HepG2 (cell line): Measurements from ENCODE around the gene RNF222. TPM values are rescaled to one million over a fixed set of nuclear protein-coding genes. Genes with fewer than 3 reads are reported as not detected.

Experiments used
- DPF2 ChIP-seq: sonication (generic); formaldehyde crosslinking; IDR thresholded peaks from 2 replicates; pipeline ENCODE4 v1.4.0; 2020; ENCODE audit warnings: mild to moderate bottlenecking, low read depth, missing genetic modification reagents, borderline replicate concordance
- EZH2 ChIP-seq: conservative IDR thresholded peaks from 2 replicates; pipeline ENCODE4 v1.6.1; 2012; ENCODE audit warnings: mild to moderate bottlenecking, low read depth, low read length, moderate library complexity
- KLF11 ChIP-seq: IDR thresholded peaks from 2 replicates; pipeline ENCODE4 v1.6.1; 2016; ENCODE audit warnings: missing compliant biosample characterization
- MAZ ChIP-seq, 2 experiments: sonication (generic) in 1 of 2; formaldehyde crosslinking in 1 of 2; IDR thresholded peaks; 2 replicates each; pipeline versions ENCODE4 v1.5.0 to v1.6.1; 2012 to 2020; ENCODE audit warnings: low read depth in 2 of 2, mild to moderate bottlenecking in 2 of 2, borderline replicate concordance in 1 of 2, improper control_type of control experiment in 1 of 2, low read length in 1 of 2, missing genetic modification reagents in 1 of 2, moderate library complexity in 1 of 2
- NFYB ChIP-seq: sonication (generic); formaldehyde crosslinking; IDR thresholded peaks from 2 replicates; pipeline ENCODE4 v1.4.0; 2020; ENCODE audit warnings: missing genetic modification reagents
- NR2F6 ChIP-seq, 2 experiments: IDR thresholded peaks; 2 replicates each; pipeline ENCODE4 v1.6.1; 2016; ENCODE audit warnings: antibody characterized with exemption in 1 of 2, mild to moderate bottlenecking in 1 of 2
- RAD21 ChIP-seq: fragments of 450-650 bp; formaldehyde crosslinking; IDR thresholded peaks from 2 replicates; pipeline ENCODE4 v1.5.0; 2020; ENCODE audit warnings: mild to moderate bottlenecking
- RXRB ChIP-seq: IDR thresholded peaks from 2 replicates; pipeline ENCODE4 v1.6.1; 2016; ENCODE audit warnings: borderline replicate concordance, missing genetic modification reagents, missing compliant biosample characterization
- SMAD3 ChIP-seq: sonication (generic); formaldehyde crosslinking; IDR thresholded peaks from 2 replicates; pipeline ENCODE4 v1.4.0; 2020; ENCODE audit warnings: missing genetic modification reagents
- SOX6 ChIP-seq, 2 experiments: fragments of 450-650 bp in 1 of 2; sonication (generic) in 1 of 2; formaldehyde crosslinking in 1 of 2; IDR thresholded peaks; 2 replicates each; pipeline versions ENCODE4 v1.4.0 to v1.6.1; 2017 to 2020; ENCODE audit warnings: antibody characterized with exemption in 1 of 2, mild to moderate bottlenecking in 1 of 2, missing genetic modification reagents in 1 of 2
- TCF12 ChIP-seq, 2 experiments: fragments of 450-650 bp in 1 of 2; sonication (generic) in 1 of 2; formaldehyde crosslinking in 1 of 2; IDR thresholded peaks; 2 replicates each; pipeline versions ENCODE4 v1.6.1 to v1.8.0; 2017 to 2022; ENCODE audit warnings: antibody characterized with exemption in 1 of 2, mild to moderate bottlenecking in 1 of 2, missing genetic modification reagents in 1 of 2, moderate library complexity in 1 of 2
- WIZ ChIP-seq: sonication (generic); formaldehyde crosslinking; IDR thresholded peaks from 2 replicates; pipeline ENCODE4 v1.5.1; 2020; ENCODE audit warnings: mild to moderate bottlenecking, missing genetic modification reagents
- YEATS4 ChIP-seq: sonication (generic); formaldehyde crosslinking; IDR thresholded peaks from 2 replicates; pipeline ENCODE4 v1.4.0; 2020; ENCODE audit warnings: missing genetic modification reagents, borderline replicate concordance
- ZKSCAN1 ChIP-seq: fragments of 150-350 bp; IDR thresholded peaks from 2 replicates; pipeline ENCODE4 v1.6.1; 2014; ENCODE audit warnings: low read length
- ZNF17 ChIP-seq: sonication (generic); formaldehyde crosslinking; IDR thresholded peaks from 2 replicates; pipeline ENCODE4 v1.5.0; 2020; ENCODE audit warnings: mild to moderate bottlenecking, missing genetic modification reagents
- ZNF232 ChIP-seq: sonication (generic); formaldehyde crosslinking; IDR thresholded peaks from 2 replicates; pipeline ENCODE4 v1.4.0; 2020; ENCODE audit warnings: missing genetic modification reagents, borderline replicate concordance
- ZNF253 ChIP-seq: sonication (generic); formaldehyde crosslinking; IDR thresholded peaks from 2 replicates; pipeline ENCODE4 v1.8.0; 2022; ENCODE audit warnings: mild to moderate bottlenecking, missing genetic modification reagents, borderline replicate concordance
- ZNF441 ChIP-seq: sonication (generic); formaldehyde crosslinking; IDR thresholded peaks from 2 replicates; pipeline ENCODE4 v1.7.0; 2021; ENCODE audit warnings: missing genetic modification reagents, borderline replicate concordance
- ZNF460 ChIP-seq: sonication (generic); formaldehyde crosslinking; IDR thresholded peaks from 2 replicates; pipeline ENCODE4 v1.5.1; 2020; ENCODE audit warnings: missing genetic modification reagents, mild to moderate bottlenecking, borderline replicate concordance
- ZNF7 ChIP-seq: IDR thresholded peaks from 2 replicates; pipeline ENCODE4 v1.6.1; 2016; ENCODE audit warnings: missing biosample characterization, missing genetic modification reagents
- ZNF83 ChIP-seq: sonication (generic); formaldehyde crosslinking; IDR thresholded peaks from 2 replicates; pipeline ENCODE4 v1.4.0; 2020; ENCODE audit warnings: missing genetic modification reagents, mild to moderate bottlenecking, borderline replicate concordance
- ZSCAN31 ChIP-seq: sonication (generic); formaldehyde crosslinking; IDR thresholded peaks from 2 replicates; pipeline ENCODE4 v1.5.0; 2020; ENCODE audit warnings: low read depth, mild to moderate bottlenecking, missing genetic modification reagents
- polyA plus RNA-seq, 8 experiments: library from polyadenylated mRNA; depleted of rRNA in 3 of 8; stranded (reverse) in 7 of 8; unstranded in 1 of 8; fragments of >200 nt; fragmentation: Illumina TruSeq in 4 of 8; extraction: Trizol in 4 of 8; gene quantifications; 2 replicates each; pipeline versions ENCODE4 v1.2.1 to v1.2.3, GENCODE V29; 2011 to 2016; ENCODE audit warnings: low read depth in 4 of 8, missing spikeins in 1 of 8, mixed read lengths in 1 of 8; ENCODE audit not compliant: insufficient read depth in 1 of 8
- total RNA-seq, 5 experiments: library from RNA; depleted of rRNA; stranded (reverse); fragments of >200 nt; fragmentation: Illumina TruSeq; extraction: Trizol; gene quantifications; 2 replicates each; pipeline ENCODE4 v1.2.3, GENCODE V29; 2016; ENCODE audit warnings: low read depth in 1 of 5
- TF ChIP-seq, protein P1 (sequence below): sonication (generic); formaldehyde crosslinking; IDR thresholded peaks from 2 replicates; pipeline ENCODE4 v1.5.0; 2020; ENCODE audit warnings: mild to moderate bottlenecking, missing genetic modification reagents, moderate library complexity
- TF ChIP-seq, protein P2 (sequence below): sonication (generic); formaldehyde crosslinking; IDR thresholded peaks from 2 replicates; pipeline ENCODE4 v1.4.0; 2020; ENCODE audit warnings: mild to moderate bottlenecking, missing genetic modification reagents, borderline replicate concordance

Gene RNF222
- total and polyA plus RNA-seq, 2 of the 13 experiments (the other 11 are each of a cell fraction or from before 2014, with no cell fraction given): not detected

DNA sequence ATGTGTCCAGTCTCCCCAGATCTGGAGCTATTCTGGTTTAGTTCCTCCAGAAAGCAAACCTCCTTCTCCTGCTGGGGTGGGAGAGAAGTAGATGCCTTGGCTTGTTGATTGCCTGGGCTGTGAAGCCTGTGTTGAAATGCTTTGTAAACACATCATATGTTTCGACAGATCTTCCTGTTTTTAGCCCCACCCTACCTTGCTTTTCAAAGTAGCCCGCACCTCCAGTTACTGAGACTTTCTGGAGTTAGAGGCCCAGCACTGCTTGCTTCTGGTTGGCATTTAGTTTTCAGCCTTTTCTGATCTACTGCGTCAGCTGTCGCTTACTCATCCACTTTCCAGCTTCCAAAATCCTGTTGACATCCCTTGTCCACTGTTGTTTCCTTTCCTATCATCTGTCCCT, 20.2 kb upstream of the RNF222 start (continued):
- TF ChIP-seq ZNF441 (CRISPR knock-in tag) (no peak), ZSCAN31 (CRISPR knock-in tag) (no peak), DPF2 (CRISPR knock-in tag) (0 out of 2 replicates have a peak, but pooled peaks have one; percentile 38), MAZ (IDR thresholded peaks at IDR 0.05; ENCODE audit: borderline replicate concordance, low read depth, low read length) (no peak), MAZ (CRISPR knock-in tag; IDR thresholded peaks at IDR 0.05; ENCODE audit: low read depth) (no peak; the same call in 1 of the 2 replicates), ZNF460 (CRISPR knock-in tag) (no peak), ZKSCAN1 (no peak), ZNF83 (CRISPR knock-in tag) (no peak), ZNF17 (CRISPR knock-in tag) (no peak), KLF11 (CRISPR knock-in tag) (no peak), RAD21 (CRISPR knock-in tag) (no peak), ZNF7 (no peak), ZNF253 (CRISPR knock-in tag) (no peak), RXRB (CRISPR knock-in tag) (peak; percentile 39; the same call in 1 of the 2 replicates), SOX6 (IDR thresholded peaks at IDR 0.05) (no peak), SOX6 (CRISPR knock-in tag; IDR thresholded peaks at IDR 0.05) (peak; percentile 66; the same call in 1 of the 2 replicates), WIZ (CRISPR knock-in tag) (no peak), SMAD3 (CRISPR knock-in tag) (peak; percentile 67; the same call in 1 of the 2 replicates), YEATS4 (CRISPR knock-in tag) (no peak), TCF12 (IDR thresholded peaks at IDR 0.05) (no peak), TCF12 (CRISPR knock-in tag; IDR thresholded peaks at IDR 0.05) (no peak), NFYB (CRISPR knock-in tag) (no peak), EZH2 (no peak), NR2F6 (IDR thresholded peaks at IDR 0.05) (no peak), NR2F6 (CRISPR knock-in tag; IDR thresholded peaks at IDR 0.05) (peak; percentile 37; the same call in 1 of the 2 replicates), ZNF232 (CRISPR knock-in tag) (no peak)
- TF ChIP-seq, protein P1, sequence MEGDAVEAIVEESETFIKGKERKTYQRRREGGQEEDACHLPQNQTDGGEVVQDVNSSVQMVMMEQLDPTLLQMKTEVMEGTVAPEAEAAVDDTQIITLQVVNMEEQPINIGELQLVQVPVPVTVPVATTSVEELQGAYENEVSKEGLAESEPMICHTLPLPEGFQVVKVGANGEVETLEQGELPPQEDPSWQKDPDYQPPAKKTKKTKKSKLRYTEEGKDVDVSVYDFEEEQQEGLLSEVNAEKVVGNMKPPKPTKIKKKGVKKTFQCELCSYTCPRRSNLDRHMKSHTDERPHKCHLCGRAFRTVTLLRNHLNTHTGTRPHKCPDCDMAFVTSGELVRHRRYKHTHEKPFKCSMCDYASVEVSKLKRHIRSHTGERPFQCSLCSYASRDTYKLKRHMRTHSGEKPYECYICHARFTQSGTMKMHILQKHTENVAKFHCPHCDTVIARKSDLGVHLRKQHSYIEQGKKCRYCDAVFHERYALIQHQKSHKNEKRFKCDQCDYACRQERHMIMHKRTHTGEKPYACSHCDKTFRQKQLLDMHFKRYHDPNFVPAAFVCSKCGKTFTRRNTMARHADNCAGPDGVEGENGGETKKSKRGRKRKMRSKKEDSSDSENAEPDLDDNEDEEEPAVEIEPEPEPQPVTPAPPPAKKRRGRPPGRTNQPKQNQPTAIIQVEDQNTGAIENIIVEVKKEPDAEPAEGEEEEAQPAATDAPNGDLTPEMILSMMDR (CRISPR knock-in tag): no peak
- TF ChIP-seq, protein P2, sequence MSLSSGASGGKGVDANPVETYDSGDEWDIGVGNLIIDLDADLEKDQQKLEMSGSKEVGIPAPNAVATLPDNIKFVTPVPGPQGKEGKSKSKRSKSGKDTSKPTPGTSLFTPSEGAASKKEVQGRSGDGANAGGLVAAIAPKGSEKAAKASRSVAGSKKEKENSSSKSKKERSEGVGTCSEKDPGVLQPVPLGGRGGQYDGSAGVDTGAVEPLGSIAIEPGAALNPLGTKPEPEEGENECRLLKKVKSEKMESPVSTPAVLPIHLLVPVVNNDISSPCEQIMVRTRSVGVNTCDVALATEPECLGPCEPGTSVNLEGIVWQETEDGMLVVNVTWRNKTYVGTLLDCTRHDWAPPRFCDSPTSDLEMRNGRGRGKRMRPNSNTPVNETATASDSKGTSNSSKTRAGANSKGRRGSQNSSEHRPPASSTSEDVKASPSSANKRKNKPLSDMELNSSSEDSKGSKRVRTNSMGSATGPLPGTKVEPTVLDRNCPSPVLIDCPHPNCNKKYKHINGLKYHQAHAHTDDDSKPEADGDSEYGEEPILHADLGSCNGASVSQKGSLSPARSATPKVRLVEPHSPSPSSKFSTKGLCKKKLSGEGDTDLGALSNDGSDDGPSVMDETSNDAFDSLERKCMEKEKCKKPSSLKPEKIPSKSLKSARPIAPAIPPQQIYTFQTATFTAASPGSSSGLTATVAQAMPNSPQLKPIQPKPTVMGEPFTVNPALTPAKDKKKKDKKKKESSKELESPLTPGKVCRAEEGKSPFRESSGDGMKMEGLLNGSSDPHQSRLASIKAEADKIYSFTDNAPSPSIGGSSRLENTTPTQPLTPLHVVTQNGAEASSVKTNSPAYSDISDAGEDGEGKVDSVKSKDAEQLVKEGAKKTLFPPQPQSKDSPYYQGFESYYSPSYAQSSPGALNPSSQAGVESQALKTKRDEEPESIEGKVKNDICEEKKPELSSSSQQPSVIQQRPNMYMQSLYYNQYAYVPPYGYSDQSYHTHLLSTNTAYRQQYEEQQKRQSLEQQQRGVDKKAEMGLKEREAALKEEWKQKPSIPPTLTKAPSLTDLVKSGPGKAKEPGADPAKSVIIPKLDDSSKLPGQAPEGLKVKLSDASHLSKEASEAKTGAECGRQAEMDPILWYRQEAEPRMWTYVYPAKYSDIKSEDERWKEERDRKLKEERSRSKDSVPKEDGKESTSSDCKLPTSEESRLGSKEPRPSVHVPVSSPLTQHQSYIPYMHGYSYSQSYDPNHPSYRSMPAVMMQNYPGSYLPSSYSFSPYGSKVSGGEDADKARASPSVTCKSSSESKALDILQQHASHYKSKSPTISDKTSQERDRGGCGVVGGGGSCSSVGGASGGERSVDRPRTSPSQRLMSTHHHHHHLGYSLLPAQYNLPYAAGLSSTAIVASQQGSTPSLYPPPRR: no peak
